C1 segment of cervical spinal cord (tissue), 14 donors: Measurements from ENCODE around the gene NECAP2.
A peak's percentile ranks its signal among the peaks of the same experiment; 100 is the strongest.

Experiments used
- DNase-seq, 14 donors: peaks; one replicate each; lab custom pipeline; 2025; lab: John Stamatoyannopoulos, UW

NECAP2 gene, protein sequence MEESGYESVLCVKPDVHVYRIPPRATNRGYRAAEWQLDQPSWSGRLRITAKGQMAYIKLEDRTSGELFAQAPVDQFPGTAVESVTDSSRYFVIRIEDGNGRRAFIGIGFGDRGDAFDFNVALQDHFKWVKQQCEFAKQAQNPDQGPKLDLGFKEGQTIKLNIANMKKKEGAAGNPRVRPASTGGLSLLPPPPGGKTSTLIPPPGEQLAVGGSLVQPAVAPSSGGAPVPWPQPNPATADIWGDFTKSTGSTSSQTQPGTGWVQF

GRCh38 chr1:16440470-16441281, at the start of gene NECAP2:
TSS of gene NECAP2 (plus strand) at chr1:16440724. CDS start at chr1:16440762, 38 bp downstream.
- peak; percentile 20 to 91 (median 82) for DNase-seq

- DNase-seq, result no peak
These were observed 49.1 kb upstream of the NECAP2 start for GRCh38 chr1:16391411-16391810.

DNA sequence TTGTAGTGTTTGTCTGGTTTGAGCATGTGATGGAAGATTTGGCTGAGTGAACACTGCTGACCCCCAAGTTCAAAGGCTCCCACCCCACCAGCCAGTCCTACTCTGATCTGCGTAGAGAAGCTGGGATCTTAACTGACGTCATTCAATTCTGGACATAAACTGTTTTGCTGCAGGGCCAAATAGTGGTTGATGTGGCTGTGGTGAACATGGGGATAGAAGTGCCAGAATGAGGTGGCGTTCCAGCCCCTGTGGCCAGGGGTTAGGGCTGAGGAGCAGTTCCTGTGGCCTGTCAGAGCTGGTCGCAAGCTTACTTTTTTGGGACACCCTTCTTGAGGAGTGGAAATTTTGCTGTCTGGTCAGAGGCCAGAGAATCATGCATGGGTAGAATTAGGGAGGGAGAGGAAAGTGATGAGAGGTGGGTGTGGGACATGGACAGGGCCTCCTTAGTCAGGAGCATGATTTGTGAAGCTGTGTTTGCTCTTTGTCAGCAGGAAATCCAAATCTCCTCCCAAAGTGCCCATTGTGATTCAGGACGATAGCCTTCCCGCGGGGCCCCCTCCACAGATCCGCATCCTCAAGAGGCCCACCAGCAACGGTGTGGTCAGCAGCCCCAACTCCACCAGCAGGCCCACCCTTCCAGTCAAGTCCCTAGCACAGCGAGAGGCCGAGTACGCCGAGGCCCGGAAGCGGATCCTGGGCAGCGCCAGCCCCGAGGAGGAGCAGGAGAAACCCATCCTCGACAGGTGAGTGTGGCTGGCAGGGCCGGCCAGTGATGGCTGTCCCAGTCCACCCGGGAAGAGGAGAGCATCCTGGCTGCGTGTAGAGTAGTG, 47.6 kb upstream of the NECAP2 start:
- peak in 2 of 14 donors; percentile 23 to 37 for DNase-seq

GRCh38 chr1:16393570-16394521, 46.7 kb upstream of the NECAP2 start:
- DNase-seq, result peak in 8 of 14 donors; percentile 12 to 93 (median 48)

GRCh38 chr1:16394977-16395376, 45.5 kb upstream of the NECAP2 start:
- DNase-seq, result no peak

- peak in 1 of 14 donors; percentile 24 for DNase-seq
These were observed 43.9 kb upstream of the NECAP2 start for GRCh38 chr1:16396591-16396990.

- no peak for DNase-seq
These were observed 43.4 kb upstream of the NECAP2 start for GRCh38 chr1:16397120-16397519.

- DNase-seq, result peak in 1 of 14 donors; percentile 7
These were observed 42.1 kb upstream of the NECAP2 start for GRCh38 chr1:16398371-16398953.

DNA sequence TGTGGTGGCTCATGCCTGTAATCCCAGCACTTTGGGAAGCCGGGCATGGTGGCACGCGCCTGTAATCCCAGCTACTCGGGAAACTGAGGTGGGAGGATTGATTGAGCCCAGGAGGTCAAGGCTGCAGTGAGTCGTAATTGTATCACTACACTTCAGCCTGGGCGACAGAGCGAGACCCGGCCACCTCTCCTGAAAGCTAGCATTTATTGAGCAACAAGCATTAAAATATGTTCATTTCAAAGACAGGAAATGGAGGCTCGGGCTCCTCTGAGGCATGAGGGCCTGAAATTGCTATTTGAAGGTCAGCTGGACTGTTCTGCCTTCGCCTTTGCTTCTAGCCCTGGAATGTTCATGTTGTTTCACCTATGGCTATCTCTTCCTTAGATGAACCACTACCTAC, 37.8 kb upstream of the NECAP2 start:
- no peak for DNase-seq

DNA sequence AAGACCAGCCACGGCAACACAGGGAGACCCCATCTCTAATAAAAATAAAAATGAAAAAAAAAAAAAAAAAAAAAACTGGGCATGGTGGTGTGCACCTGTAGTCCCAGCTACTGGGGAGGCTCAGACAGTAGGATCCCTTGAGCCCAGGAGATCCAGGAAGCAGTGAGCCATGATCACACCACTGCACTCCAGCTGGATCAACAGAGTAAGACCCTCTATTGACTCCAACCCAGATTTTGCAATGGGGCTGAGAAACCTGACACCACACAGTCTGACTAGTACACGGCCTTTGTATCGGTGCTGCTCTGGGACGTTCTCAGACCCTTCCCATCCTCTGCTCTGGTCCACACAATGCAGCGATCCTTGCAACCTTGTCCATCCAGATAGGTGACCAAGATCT, 35.1 kb upstream of the NECAP2 start:
- DNase-seq, result no peak

DNA sequence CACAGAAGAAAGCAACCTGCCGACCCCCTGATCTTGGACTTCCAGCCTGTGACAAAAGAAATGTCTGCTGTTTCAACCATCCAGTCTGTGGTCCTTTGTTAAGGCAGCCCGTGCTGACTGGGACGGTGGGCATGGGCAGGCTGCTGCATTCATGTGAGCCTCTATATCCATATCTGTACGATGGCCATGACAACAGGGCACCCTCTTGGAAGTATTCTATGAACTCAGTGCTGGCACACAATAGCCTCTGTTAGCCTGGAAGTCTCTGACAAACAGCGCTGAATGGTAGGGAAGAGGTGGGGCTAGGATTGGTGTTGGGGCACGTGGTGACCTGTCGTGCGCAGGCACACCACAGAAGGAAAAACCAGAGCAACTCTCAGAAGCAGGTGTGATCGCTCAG, 33.7 kb upstream of the NECAP2 start:
- no peak for DNase-seq

GRCh38 chr1:16409536-16410152, 30.9 kb upstream of the NECAP2 start:
- DNase-seq, result no peak

DNA sequence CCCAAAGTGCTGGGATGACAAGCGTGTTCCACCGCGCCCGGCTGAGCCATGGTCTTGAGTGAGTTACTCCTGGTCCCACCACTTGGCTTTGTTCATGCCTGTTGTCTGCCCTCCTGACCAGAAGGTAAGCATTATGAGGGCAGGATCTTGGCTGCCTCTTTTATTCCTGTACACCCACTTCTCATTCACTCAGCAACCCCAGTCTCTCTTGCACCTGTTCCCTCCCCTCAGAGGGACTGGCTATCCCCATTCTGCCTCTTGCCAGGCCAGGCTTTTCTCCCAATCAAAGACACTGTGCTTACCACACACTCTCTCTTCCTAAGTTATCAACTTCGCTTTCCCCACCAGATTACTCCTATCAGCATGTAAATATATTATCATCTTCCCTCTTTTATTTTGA, 29.7 kb upstream of the NECAP2 start:
- no peak for DNase-seq

DNA sequence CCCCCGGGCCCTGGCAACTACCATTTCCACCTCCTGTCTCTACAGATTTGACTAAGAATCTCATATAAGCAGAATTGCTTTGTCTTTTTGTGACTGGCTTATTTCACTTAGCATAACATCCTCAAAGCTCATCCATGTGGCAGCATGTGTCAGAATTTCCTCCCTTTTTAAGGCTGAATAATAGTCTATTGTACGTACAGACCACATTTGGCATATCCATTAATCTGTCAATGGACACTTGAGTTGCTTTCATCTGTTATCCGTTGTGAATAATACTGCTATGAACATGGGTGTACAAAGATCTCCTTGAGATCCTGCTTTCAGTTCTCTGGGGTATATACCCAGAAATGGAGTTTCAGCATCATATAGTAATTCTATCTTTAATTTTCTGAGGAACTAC, 27.3 kb upstream of the NECAP2 start:
- DNase-seq, result no peak

DNA sequence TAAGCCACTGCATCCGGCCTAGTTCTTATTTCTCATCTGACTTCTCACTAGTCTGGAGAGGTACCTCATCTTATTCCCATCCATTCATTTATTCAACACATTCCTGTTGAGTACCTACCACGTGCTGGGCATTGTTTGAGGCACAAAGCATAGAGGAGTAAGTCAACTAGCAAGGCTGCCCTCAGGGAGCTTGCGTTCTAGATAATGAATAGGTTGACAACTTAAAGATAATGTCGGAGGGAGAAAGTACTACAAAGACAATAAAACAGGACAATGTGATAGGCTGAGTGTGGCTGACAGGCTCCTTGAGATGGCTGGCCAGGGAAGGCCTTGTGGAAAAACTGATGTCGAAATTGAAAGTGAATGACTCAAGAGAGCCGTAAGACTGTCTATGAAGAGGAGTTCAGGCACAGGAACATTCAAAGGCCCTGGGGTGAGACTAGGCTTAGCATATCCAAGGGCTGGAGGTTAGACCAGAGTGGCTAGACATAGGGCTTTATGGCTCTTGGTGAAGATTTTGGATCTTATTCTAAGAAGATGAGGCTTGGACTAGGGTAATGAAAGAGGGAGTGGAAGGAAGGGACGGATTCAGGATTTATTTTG, 21.6 kb upstream of the NECAP2 start:
- no peak for DNase-seq

DNA sequence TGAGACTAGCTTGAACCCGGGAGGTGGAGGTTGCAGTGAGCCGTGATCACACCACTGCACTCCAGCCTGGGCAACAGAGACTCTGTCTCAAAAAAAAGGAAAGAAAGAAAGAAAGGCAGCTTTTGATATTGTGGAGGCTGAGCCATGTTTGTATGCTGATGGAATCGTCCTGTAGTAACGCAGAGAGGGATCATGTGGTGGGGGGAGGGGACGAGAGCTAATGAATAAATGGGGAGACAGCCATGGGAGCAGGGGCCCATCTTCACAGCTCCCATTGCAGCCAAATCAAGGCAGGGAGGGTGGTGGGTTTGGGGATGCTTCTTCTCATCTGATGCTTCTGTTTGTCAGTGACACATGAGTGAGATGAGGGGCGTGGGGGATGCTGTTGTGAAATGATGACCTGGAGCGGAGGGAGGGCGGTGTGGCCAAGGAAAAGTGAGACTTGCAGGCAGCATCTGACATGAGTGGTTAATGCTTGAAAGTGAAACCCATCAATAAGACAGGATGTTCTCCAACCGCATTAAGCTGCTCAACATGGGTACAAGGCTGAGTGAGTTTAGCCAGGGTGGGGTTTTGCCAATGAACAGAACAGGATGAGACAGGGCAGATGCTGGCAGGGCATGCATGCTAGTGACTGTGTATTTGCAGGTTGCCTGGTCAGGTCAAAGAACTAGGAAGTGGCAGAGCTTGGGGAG, 20.0 kb upstream of the NECAP2 start:
- DNase-seq, result no peak

DNA sequence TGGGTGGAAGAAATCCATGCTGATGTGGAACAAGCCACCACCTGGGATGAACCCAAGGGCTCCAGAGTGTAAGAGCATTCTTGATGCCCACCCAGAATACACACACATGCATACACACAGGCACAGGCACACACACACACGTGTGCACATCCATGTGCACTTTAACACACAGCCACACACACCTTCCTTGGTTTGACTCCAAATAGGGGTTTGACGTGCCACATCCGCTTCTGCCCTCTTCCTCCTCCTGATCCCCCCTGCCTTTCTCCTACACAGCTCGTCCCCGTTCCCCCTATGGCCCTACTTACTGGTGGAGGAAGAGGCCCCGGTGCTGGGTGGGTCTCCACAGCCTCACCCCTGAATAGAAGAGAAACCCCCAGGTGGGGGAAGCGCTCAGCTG, 19.3 kb upstream of the NECAP2 start:
- no peak for DNase-seq

- no peak for DNase-seq
These were observed 18.5 kb upstream of the NECAP2 start for GRCh38 chr1:16422041-16422440.
